ENCODE results near the gene RNH1.
"Not testable (repeated sequence)": the region's sequence is repeated elsewhere in the genome, so short reads cannot be mapped to it uniquely, and the experiment has no call there.

The RNH1 gene

GRCh38 chr11:520428-521176, 13.6 kb upstream of the RNH1 start:
- DNase-seq (ENCODE audit: low read depth in 1 of 2, low spot score in 1 of 2): no peak

GRCh38 chr11:518463-519202, 11.6 kb upstream of the RNH1 start:
- peak; percentile 83 to 90 for DNase-seq (ENCODE audit: low read depth in 1 of 2, low spot score in 1 of 2)

GRCh38 chr11:516918-517685, 10.1 kb upstream of the RNH1 start:
- not testable (repeated sequence) for DNase-seq (ENCODE audit: low read depth in 1 of 2, low spot score in 1 of 2)

GRCh38 chr11:516400-516799, 9.4 kb upstream of the RNH1 start:
- no peak for DNase-seq (ENCODE audit: low read depth in 1 of 2, low spot score in 1 of 2)

- DNase-seq (ENCODE audit: low read depth in 1 of 2, low spot score in 1 of 2): no peak
Observed at GRCh38 chr11:515131-515530, 8.1 kb upstream of the RNH1 start.

- DNase-seq (ENCODE audit: low read depth in 1 of 2, low spot score in 1 of 2): no peak
Observed at GRCh38 chr11:514606-515005, 7.6 kb upstream of the RNH1 start.

GRCh38 chr11:512761-513595, 5.9 kb upstream of the RNH1 start:
- no peak for DNase-seq (ENCODE audit: low read depth in 1 of 2, low spot score in 1 of 2)

GRCh38 chr11:508956-509355, 1.9 kb upstream of the RNH1 start:
- no peak for DNase-seq (ENCODE audit: low read depth in 1 of 2, low spot score in 1 of 2)

GRCh38 chr11:507727-508515, 879 bp upstream of the RNH1 start:
- no peak for DNase-seq (ENCODE audit: low read depth in 1 of 2, low spot score in 1 of 2)

GRCh38 chr11:506238-506994, 626 bp downstream of the RNH1 start:
- peak; percentile 94 to 97 for DNase-seq (ENCODE audit: low read depth in 1 of 2, low spot score in 1 of 2)

- no peak for DNase-seq (ENCODE audit: low read depth in 1 of 2, low spot score in 1 of 2)
Observed at GRCh38 chr11:504994-505344, 2.1 kb downstream of the RNH1 start.

GRCh38 chr11:504053-504993, 2.7 kb downstream of the RNH1 start:
- no peak for DNase-seq (ENCODE audit: low read depth in 1 of 2, low spot score in 1 of 2)

- DNase-seq (ENCODE audit: low read depth in 1 of 2, low spot score in 1 of 2): no peak
Observed at GRCh38 chr11:503179-503981, 3.7 kb downstream of the RNH1 start.

- DNase-seq (ENCODE audit: low read depth in 1 of 2, low spot score in 1 of 2): no peak
Observed at GRCh38 chr11:502288-503178, 4.5 kb downstream of the RNH1 start.

- DNase-seq (ENCODE audit: low read depth in 1 of 2, low spot score in 1 of 2): no peak
Observed at GRCh38 chr11:501683-502287, 5.3 kb downstream of the RNH1 start.

GRCh38 chr11:501001-501682, 5.9 kb downstream of the RNH1 start:
- no peak for DNase-seq (ENCODE audit: low read depth in 1 of 2, low spot score in 1 of 2)

Data from activated CD4-positive, alpha-beta T cell treated with anti-CD3 and anti-CD28 coated beads, Interleukin-2, amount 50 U/mL, for 24 hours (primary cell).